ENCODE measurements around the gene CHTOP.

DNA sequence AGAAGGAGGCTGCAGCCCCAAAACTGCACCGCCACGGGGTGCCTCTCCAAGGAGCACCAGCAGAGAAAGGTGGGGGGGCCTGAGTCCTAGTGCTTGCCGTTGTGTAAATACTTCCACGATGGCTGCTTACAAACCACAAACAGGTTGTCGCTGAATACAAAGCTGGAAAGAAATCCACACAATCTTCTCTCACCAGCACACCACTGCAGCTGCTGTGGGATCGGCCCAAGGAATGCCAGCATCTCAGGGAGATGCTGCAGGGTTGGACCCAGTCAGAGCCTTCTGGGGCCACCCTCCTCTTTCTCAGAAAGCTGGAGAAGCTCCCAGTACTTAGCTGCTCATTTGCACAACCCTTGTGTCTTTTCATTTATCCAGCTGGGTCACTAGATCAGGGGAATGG lies 14.7 kb upstream of the CHTOP start:
- TF ChIP-seq GATA2 (IDR thresholded peaks at IDR 0.05; ENCODE audit: low read depth, low read length) (no peak), GATA3 (IDR thresholded peaks at IDR 0.05; ENCODE audit: low read depth, low read length) (no peak)
